GM19395 (cell line): Measurements from ENCODE around the gene RIBC2.
"Not testable (repeated sequence)": the region's sequence is repeated elsewhere in the genome, so short reads cannot be mapped to it uniquely, and the experiment has no call there.

ENCODE experiments used
- ATAC-seq: cut with Tn5 transposase; IDR thresholded peaks from one replicate; pipeline ENCODE4 v1.9.1; 2021; ENCODE audit warnings: mild to moderate bottlenecking, moderate library complexity; ENCODE audit not compliant: unreplicated experiment

The RIBC2 gene, protein sequence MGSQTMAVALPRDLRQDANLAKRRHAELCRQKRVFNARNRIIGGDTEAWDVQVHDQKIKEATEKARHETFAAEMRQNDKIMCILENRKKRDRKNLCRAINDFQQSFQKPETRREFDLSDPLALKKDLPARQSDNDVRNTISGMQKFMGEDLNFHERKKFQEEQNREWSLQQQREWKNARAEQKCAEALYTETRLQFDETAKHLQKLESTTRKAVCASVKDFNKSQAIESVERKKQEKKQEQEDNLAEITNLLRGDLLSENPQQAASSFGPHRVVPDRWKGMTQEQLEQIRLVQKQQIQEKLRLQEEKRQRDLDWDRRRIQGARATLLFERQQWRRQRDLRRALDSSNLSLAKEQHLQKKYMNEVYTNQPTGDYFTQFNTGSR

DNA sequence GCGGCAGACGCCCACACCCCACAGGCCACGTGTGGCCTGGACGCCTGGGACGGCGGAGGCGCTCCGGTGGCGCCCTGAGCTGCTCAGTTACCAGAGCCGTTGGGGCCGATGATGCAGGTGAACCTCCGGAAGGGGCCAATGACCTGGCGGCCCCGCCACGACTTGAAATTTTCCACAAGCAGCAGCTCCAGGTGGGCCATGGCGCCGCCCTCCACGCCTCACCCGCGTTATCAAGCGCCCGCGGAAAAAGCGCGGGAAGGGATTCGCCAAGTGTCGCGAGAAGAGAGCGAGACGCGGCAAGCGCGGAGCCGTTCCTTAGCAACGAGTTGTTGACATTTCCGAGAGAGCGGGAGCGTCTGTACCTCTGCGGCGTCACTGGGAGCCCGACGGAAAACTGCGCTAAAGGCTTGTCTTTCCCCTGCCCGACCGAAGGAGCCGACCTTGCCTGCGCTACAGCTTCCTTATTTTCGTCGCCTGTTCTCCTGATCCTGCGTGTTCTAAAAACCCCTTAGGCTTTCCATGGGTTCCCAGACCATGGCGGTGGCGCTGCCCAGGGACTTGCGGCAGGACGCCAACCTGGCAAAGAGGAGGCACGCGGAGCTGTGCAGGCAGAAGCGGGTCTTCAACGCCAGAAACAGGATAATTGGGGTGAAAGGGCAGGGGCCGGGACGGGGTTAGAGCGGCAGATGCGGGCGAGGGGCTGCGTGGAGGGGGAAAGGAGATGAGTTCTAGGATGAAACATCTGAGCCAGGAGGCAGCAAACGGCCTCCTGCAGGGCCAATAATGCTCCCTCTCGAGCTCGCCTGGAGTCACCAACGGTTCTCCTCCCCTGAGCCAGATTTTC is at the start of gene RIBC2, which contains the start of gene SMC1B:
Gene RIBC2 (plus strand): TSS at position 326 of the 844 bp plus-strand sequence. CDS start 194 bp downstream, at position 520.
Gene SMC1B (minus strand): TSS at position 232 of the 844 bp plus-strand sequence. CDS start 32 bp downstream, at position 200.
- ATAC-seq = no peak

DNA sequence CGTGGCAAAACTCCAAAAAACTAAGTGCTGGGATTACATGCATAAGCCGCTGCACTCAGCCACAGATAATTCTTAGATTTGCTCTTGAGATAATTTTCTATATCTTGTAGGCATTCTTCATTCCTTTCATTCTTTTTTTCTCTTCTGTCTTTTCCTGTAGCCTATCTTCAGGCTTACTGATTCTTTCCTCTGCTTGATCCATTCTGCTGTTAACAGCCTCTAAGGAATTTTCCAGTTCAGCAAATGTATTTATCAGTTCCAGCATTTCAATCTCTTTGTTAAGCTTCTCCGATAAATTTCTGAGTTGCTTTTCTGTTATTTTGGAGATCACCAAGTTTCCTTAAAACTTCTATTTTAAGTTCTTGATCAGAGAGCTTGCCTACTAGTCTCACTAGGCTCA is 46.8 kb upstream of the RIBC2 start:
- ATAC-seq = no peak

DNA sequence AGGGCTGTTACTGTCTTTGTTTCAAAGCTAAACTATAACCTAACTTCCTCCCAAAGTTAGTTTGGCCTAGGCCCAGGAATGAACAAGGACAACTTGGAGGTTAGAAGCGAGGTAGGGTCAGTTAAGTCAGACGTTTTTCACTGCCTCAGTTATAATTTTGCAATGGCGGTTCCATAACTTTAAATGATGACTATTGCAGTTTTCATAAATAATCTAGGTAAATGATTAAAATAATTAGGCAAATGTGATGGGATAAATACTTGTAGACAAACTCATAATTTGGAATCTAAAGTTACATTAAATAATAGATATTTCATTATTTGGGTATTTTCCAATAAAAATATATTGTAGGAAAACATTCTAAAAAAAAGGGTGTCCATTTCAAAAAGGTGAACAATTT is 39.9 kb upstream of the RIBC2 start:
- not testable (repeated sequence) for ATAC-seq

DNA sequence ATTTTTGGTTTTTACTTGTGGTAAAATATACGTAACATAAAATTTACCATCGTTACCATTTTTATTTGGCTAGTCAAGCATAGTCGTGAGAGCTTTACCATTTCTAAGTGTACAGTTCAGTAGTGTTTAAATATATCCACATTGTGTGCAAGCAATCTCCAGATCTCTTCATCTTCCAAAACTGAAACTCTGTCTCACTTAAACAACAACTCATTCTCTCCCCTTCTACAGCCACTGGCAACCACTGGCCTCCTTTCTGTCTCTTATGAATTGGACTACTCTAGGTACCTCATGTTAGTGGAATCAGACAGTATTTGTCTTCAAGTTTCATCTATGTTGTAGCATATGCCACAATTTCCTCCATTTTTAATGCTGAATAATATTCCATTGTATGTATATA is 37.5 kb upstream of the RIBC2 start:
- ATAC-seq = no peak

DNA sequence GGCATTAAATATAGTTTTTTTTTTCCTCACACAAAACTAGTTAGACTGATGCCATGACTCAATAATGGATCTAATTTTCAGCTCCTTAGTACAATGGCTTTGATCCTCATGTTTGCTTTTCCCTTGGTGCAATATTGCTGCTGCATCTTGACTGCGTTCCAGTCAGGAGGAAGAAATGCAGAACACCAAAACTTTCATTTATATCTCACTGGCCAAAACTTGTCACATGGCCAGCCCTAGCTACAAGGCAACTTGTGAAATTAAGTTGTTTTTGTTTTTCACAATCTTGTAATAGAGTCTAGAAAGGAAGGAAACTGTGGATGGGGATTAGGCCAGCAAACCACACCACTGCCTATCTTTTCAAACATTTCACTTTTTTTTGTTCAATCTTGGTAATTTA is 36.8 kb upstream of the RIBC2 start:
- ATAC-seq = no peak

DNA sequence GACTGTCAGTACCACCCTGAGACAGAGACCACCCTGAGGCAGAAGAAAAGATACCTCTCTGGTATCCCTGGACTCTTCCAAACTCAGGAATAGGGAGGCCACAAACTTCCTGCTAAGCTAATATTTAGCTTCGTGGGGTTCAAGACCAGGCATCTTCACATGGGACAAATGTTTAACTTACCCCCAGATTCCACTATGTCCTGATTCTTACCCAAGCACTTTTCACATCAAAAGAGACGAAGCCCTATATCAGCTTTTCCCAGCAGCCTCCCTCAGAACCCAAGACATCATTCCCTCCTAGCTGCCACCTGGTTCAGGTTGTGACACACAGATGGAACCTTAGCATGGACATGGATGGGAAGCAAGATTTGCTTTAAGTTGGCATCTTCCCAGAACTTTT is 32.1 kb upstream of the RIBC2 start:
- ATAC-seq = no peak

DNA sequence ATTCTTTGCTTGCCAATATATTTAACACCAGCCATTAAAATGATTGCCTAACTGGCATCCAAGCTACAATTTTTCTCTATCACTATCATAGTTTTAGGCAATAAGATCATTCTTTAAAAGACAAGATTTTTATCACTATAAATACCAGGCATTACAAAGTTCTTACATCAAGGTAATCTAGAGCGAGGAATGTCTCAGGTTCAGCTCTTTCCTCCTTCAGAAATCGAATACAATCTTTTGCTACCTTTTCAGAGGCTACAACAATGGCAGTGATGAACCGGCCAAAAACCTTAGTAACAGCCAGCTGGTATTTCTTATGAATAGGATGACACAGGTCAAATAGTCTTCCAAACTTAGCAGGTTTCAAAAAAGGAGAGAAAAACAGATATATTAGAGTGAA is 23.9 kb upstream of the RIBC2 start:
- no peak for ATAC-seq

DNA sequence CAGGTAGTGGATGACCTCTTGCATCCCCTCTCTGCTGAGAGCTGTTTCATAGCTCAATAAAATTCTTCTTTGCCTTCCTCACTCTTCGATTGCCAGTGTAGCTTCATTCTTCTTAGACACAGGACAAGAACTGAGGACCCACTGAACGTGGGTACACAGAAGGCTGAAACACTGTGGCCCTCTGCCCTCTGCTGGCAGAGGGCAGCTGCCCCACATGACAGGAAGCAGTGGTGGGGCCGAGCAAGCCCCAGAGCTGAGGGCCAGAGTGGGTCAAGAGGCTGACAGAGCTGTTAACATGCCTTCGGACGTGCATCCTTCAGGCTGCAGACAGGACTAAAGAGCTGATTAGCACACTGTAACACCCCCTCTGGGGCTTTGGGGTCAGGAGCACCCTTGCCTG is 15.7 kb upstream of the RIBC2 start:
- ATAC-seq = no peak

DNA sequence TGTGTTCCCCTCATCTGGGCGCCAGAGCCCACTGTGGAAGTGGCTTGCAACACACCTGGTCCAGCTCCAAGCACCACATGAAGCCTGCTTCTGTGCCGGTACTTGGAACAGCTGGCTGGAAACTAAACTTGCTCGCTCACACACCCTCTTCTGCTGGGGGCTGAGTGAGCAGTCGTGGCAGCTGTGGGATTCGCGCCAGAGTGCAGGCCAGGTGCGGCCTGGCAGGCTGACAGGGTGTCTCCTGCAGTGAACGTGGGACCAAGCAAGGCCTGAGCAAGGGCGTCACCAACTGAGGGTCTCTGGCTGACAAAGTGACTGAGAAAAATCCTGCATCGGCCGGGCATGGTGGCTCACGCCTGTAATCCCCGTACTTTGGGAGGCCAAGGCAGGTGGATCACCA is 15.3 kb upstream of the RIBC2 start:
- no peak for ATAC-seq

DNA sequence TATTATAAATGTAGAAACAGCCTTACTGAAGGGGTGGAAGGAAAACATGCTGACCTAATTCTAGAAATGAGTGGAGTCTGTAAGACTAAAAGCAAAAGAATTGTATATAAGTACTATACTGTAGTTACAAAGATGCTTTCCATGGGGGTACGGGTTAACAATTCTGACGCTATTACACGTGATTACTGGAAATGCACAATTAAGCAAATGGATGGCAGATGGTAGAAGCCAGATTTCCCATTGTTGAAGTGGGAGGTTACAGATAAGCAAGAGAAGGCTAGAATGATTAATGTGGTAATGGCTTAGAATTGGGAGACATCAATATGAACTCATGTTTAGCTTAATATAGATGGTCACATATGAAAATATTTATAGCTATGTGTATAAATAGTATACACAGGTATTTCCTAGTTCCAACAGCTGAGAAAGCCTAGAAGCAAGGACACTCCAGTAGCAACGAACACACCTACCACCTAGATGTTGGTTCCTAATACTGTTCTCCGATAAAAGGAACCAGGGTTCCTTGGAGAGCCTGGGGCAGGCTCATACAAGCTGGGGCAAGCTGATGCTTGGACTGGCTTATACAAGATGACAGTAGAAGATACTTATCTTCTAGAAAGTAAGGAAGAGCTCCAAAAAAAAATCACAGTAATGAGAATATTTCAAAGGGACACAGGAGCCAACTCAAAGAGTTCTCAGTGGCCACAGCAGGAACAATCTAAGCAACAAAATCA is 13.6 kb upstream of the RIBC2 start:
- ATAC-seq = no peak

DNA sequence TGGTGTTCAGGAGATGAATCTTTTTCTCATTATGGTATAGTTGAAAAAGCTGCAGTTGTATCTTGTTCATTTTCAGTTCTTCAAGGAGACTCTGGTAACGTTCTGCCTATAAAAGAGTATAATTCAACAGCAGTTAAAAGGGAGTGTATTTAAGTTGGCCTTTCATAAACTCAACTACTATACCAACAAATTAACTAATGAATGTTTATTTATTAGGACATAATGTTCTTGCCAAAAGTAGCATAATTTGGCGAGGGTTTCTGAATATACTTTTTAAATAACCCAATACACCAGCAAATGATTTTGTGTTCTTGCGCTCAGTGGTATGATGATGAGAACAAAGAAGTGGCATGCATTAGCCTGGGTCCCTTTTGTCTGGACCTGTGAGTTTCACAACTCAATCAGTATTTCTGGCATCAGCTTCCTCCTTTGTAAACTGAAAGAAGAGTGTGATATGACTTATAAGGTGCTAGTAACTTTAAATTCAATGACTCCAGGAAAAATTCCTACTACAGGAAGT is 11.0 kb upstream of the RIBC2 start:
- ATAC-seq = no peak

DNA sequence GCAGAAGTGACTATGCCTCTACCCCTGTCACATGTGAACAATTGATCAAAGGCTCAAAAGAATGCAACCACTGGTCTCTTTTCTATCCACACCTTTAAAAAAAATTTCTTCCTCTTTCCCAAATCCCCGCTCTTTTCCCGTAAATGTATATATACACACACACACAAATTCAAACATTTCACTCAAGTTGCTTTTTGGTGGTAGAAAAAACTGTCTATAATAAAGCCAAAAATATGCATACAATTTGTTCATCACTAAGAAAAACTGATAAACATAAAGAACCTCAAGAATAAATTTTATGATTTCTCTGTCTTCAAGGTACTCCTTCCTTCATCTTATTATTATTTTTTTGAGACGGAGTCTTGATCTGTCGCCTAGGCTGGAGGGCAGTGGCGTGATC is 5.7 kb upstream of the RIBC2 start:
- ATAC-seq = no peak

DNA sequence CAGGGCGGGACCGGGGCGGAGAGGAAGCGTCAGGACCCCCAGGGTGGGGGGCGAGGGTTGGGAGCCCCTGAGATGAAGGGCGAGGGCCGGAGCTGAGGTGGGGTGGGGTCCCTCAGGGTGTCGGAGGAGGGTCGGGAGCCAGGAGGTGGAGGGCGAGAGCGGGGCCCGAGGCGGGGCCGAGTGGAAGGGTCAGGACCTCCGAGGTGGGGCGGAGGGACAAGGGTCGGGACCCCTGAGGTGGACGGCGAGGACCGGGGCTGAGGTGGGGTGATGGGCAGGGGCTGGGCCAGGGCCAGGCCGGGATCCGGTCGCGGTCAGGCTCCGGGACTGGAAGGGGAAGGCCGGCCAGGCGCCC is 503 bp upstream of the RIBC2 start:
- ATAC-seq = no peak

DNA sequence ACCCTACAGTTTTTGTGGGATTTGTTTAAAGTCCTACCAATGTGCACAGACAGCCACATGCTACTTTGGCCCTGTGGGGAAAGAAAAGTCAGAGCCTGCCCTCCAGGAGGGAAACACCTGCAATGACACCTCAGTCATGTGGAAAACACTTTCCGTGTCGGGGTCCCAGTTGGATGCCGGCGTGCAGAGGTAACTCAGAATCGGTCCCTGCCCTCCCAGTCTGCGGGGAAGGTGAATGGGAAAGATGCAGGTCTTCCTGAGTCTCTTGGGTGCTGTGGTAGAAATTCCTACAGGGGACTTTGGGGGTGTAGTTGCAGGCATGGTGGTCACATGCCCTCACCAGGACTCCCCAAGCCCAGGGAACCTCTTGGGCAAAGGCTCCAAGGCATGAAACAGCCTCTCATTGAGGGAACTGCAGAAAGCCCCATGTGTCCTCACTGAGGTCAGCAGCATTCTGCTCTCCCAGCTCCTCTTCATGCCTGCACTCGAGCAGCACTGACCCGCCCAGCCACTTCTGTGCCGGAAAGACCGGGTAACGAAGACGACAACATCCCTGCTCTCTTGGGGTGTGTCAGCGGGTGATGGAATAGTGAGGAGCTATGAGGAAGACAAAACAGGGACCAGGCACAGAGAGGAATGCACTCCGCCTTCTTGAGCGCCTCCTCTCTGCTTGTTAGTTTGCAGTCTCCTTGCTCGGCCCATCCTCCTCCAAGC is 4.7 kb downstream of the RIBC2 start:
- ATAC-seq = no peak

DNA sequence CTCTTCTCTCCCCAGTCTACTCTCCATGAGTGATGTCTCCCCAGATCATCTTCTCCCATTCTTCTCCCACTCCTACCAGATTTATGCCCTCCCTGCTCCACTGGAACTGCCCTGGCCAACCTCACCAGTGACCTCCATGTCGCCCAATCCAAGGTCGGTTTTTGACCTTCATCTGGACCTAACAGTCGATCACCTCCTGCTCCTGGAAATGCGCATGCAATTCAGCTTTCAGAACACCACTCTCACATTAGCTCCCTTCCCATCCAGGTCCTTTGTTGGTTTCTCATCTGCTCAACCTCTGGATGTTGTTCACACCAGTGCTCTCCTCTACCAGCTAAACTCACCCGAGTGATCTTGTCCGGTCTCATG is 5.3 kb downstream of the RIBC2 start:
- no peak for ATAC-seq

DNA sequence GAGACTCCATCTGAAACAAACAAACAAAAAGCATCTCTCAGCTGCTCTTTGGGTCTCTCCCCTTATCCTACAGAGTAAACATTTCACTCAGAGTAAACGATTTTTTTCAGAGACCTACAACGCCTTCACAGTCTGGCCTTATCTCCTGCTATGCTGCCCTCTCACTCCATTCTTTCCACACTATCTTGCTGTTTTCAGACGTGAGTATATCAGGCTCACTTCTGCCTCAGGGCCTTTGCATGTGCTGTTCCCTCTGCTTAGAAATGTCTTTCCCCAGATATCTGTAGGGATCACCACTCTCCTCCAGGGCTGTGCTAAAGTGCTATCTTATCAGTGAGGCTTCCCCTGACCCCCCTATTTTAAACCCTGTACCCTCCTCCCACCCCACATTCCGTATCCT is 6.5 kb downstream of the RIBC2 start:
- ATAC-seq = no peak

DNA sequence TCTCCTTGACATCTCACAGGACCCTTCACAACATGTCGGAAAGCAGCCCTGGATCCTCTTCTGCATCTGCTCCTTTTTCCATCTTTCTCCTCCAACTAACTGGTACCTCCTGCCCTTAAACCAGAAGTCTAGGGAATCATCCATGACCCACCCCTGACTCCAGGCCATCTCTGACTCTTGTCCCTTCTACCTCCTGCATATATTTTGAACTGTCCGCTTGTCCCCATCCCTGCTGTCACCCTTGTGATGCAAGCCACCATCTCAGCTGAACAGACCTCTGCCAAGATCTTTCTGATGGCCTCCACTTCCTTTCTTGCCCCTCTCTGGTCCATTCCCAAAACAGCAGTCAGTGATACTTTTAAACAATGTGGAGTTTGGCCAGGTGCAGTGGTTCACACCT is 7.0 kb downstream of the RIBC2 start:
- no peak for ATAC-seq

DNA sequence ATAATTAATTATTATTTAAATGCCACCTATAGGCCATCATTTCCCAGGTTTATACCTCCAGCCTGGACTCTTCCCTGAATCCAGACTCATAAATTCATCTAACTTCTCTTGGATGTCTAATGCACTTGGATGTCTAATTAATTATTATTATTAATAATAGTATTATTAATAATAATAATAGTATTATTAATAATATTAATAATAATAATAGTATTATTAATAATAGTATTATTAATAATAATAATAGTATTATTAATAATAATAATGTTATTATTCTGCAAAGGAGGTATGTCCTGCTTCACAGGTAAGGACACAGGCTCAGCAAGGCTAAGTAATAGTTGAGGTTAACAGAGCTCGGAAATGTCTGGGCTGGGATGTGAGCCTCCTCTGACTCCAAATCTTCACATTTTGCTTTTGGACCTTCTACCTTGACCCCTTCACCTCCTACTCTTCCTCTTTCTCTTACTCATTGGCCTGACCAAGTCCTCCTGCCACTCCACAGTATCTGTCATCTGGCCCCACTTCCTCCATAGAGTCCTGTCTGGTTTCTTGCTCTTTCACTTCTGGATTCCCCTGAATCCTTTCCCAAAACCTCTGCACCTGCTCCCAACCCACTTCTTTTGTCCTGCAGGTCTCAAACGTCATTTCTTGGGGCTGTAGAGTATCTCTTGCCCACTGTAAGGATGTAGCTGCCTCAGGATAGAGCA is 8.0 kb downstream of the RIBC2 start:
- no peak for ATAC-seq

DNA sequence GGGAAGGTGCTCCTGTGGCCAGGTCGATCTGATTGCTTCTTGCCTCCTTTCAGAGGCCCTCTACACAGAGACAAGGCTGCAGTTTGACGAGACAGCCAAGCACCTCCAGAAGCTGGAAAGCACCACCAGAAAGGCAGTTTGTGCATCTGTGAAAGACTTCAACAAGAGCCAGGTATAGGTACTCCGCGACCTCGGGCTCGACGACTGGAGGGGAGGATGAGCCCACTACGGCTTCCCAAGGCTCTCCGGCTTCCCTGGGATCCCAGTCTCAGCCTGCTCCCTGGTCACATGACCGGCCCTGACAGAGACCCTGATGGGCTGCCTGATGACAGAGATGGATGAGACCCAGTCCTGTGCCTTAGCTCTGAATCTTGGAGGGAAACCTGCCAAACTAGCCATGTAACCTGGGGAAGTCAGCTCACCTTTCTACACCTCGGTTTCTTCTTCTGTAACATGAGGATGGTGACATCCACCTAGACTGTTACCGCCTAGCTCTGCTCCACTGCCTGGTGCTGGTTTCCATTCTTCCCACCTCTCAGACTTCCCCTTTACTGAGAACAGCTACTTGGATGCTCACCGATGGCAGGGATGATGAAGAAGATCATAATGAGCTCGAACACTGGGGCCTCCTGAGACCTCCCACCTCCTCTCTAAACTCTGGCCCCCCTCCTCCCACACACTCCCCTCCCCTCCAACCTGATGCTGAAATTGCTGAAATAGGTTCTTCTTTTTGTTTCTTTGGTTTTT is 8.9 kb downstream of the RIBC2 start:
- ATAC-seq = no peak
